GM19025 (cell line): ENCODE measurements around the gene ICE1.
"Not testable (repeated sequence)": the region's sequence is repeated elsewhere in the genome, so short reads cannot be mapped to it uniquely, and the experiment has no call there.

Source experiments
- ATAC-seq: cut with Tn5 transposase; IDR thresholded peaks from one replicate; pipeline ENCODE4 v1.9.1; 2021; ENCODE audit warnings: mild to moderate bottlenecking, low read depth, moderate library complexity; ENCODE audit not compliant: unreplicated experiment

The ICE1 gene, protein sequence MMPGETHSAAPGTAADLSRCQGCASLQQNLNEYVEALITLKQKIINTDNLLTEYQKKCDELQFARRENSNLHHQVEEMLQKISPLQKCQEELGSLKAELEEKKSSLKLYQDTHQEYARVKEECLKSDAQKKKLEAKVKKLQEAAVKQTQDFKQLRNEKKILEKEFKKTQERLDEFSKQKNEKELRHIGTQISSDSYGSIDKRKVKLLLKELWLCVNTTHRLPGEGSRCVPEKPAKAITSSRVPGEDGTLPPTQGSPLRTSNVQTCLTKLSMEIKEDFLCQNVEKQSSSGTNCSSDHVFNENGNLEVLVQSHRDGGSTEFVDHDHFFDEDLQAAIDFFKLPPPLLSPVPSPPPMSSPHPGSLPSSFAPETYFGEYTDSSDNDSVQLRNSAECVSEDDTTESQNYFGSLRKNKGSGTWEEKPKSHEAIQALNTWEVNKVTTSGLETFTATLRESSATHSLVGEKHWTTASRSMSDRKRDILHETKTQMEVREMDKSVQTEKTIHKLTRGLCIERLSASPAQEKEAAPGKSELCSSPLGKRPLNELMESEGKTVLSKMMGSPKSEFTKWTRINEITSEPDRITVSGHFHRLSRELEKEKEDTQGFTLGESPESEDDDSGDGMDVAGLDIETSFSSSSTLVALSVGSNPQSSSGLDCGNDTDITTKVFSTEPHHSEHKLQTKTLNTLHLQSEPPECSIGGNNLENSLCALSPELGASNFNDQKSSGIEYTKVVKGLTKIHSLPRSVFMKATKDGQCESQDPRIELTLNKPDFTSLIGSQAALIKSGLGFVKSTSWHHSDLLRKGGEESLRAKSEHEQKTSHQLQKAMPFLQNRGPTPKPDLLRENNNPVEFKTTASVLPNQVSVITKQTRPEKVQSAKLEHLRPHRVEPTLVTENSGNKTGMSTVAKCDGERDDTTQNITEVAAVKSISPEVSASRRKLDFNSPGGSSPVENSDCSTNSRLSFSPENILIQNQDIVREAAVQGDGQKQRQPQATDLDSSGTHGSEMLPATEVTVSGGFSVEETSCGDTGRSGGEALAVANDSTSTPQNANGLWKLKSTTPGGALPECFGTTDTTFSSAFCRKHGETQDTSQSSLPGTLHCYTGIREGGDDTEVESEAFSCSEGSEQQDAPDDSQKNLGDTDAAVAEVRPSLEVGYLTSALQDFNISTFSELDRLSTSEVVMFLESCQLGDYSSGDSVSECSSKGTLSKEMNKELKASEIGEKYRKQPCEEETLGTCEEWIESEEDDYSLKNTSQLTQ (N-terminal part only)

DNA sequence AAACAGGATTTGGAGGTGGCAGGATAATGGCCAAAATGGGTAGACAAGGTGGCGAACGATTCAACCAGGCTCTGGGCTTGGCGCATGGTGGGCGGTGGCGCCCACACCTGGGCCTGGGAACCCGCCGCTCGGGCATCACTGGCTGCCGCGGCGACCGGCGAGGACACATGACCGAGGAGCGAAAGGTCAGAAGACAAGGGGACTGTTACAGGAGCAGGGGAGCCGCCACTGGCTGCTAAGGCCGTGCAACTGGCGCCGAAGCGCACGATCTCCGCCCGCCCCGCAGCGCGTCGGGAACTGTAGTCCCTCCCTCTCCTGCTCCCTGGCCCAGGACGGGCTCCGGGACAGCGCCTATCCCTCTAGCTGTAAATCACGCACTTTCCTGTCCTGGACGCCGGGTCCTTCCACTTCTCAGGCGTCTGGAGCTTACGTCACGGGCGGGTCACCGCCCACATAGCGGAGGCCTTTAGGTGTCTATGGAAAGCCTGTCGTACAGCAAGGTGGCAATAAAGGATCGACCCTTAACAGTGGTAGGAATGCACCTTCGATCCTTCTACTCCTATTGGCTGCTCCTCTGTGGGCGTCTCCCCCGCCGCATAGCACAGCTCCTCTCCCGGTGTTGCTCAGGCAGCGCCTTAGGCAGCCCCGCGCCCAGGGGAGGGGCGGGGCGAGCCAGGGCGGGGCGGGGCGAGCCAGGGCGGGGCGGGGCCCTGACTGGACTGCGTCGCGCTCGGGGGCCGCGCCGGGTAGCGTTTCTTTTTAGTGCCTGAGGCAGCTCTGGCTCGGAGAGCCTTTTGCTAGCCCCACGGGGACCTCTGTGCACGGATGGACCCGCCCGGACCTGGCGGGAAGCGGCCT, at the start of gene ICE1:
Gene ICE1 (plus strand): TSS at position 717 of the 858 bp plus-strand sequence. CDS start 239 bp downstream, outside the sequence.
- peak; percentile 76 for ATAC-seq

- no peak for ATAC-seq
Observed at GRCh38 chr5:5372930-5373329, 49.5 kb upstream of the ICE1 start.

DNA sequence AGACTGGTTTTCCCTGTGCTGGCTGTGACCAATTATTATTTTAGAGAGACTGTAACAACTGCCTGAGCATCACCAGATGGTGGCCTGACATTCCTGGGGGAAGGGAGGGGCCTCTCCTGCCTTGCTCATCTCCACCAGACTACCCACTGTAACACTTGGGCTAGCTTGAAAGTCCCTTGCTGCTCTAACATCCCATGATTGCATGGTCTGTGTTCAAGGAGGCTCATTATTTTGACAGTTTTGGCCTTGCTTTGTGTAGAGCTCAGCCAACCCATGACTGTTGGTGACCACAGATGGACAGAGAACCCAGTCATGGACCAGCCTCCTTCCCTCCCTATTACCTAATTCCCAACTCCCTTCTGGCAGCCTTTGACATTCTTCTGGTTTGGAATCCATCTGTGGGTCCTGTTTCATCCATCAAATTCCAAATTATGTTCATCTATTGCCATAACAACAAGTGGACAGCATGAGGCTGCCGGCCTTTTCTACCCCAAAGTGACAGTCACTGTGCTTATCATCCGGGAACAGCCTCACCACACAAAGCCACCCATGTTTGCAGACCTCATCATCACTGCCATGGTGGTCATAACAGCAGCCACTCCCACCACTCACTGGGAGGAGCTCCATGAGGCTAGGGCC, 49.0 kb upstream of the ICE1 start:
- no peak for ATAC-seq

GRCh38 chr5:5374009-5374715, 48.3 kb upstream of the ICE1 start:
- ATAC-seq: no peak

DNA sequence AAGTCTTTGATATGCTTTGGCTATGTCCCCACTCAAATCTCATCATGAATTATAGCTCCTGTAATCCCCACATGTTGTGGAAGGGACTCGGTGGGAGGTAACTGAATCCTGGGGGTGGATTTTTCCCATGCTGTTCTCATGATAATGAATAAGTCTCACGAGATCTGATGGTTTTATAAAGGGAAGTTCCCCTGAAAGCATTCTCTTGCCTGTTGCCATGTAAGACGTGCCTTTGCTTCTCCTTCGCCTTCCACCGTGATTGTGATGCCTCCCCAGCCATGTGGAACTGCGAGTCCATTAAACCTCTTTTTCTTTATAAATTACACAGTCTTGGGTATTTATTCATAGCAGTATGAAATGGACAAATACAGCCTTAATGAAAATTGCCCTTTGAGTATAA, 44.7 kb upstream of the ICE1 start:
- ATAC-seq: no peak

DNA sequence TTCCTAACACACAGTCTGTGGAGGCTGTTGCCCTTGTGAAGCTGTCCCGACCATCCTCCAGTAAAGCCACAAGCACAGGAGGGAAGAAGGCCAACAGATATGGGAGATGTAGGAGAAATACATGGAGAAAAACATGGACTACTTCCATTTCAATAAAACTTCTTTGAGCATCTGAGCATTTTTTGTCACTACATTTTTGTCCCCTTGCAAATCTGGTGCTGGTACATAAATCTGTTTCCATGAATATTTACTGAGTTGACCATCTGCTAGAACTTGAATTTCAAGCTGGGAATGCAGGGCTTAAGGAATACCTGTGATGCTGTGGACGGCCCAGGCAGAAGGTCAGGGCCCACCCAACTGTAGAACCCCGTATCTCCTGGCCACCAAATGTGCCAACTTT, 43.9 kb upstream of the ICE1 start:
- no peak for ATAC-seq

DNA sequence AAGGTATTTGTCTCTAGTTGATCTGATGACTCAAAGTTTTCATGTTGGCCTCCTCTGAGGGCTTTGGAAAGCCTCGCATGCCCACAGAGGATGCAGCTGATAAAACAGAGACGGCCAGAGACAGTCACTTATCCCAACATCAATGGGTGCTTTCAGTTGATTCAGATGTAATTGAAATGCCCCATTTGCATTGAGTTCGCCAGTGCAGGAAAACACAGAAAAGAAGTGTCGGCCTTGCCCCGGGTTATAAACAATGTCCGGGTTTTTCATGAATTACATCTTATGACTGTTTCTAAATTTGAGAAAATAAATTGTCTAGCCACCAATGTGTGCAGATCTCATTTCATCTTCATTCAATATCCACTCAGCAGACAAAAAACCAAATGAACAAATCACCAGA, 42.2 kb upstream of the ICE1 start:
- no peak for ATAC-seq

DNA sequence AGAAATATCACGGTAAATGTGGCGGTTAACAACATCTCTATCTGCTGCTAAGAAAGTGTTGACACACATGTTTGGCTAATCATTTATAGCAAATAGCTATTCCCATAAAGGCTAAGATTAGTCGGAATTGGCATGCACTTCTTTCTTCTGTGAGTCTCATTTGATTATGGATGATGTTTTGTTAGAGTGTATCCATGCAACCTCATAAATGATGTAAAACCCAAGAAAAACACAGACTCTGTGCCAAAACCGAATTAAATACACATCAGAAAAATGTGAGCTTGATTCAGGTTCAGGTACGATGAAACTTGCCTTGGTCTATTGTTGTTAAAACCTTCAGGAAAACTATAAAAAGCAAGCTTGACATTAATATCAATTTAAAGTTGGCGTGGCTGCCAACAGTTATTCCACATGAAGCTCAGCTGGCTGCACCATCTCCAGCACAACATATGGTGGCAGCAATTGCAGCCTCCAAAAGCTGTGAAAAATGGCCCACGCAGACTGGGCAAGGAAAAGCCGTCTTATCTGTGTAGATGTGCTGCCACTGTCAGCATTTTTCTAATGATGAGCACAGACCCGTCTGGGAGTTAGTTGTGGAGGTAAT, 41.1 kb upstream of the ICE1 start:
- ATAC-seq: no peak

DNA sequence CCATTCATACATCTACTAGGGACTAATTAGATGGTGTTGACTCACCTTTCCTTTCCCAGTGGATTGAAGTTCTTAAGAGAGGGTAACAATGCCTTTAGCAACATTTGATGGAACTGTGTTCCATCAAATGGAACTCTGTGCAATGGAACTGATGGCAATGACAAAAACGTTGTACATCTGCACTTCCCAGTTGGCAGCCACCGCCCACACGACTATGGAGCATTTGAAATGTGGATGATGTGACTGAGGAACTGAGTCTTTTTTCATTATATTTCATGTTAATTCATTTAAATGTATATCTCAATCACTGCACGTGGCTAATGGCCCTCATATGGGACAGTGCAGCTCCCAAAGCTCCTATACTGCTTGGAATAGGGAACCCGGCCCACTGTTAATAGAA, 39.0 kb upstream of the ICE1 start:
- ATAC-seq: no peak

DNA sequence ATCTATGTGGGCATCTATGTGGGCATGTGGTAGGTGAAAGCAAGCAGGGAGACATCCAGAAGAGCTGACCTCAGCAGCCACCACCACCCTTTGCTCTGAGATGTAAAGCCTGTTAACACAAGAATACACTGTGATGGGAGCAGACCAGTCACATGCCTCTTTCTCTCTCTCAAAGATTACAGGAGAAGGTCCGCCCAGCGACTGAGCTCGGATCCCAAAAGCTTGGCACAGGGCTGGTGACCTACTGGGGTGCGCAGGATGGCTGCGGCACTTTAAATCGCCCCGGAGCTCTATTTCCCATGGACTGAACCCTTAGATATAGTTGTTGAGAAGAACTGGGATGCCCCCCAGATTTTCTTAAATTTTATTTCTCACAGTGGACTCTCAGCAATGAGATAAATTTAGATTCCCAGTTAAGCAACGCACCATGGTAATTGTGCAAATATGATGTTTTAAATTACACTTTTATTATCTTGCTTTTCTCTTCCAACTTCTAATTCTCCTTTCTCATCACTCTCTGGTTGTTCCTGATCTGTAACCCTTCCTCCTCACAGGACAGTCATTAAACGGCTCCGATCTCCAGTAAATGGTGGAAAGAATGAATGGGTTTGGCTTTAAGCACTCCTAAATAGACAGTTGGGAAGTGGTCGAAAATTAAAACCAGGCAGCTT, 37.7 kb upstream of the ICE1 start:
- ATAC-seq: no peak

- ATAC-seq: no peak
Observed at GRCh38 chr5:5385331-5385662, 37.2 kb upstream of the ICE1 start.

GRCh38 chr5:5386329-5386728, 36.1 kb upstream of the ICE1 start:
- ATAC-seq: no peak

GRCh38 chr5:5387192-5387591, 35.3 kb upstream of the ICE1 start:
- no peak for ATAC-seq

- ATAC-seq: no peak
Observed at GRCh38 chr5:5387777-5388176, 34.7 kb upstream of the ICE1 start.

GRCh38 chr5:5390121-5390869, 32.2 kb upstream of the ICE1 start:
- ATAC-seq: not testable (repeated sequence)

- not testable (repeated sequence) for ATAC-seq
Observed at GRCh38 chr5:5392504-5392903, 30.0 kb upstream of the ICE1 start.

- ATAC-seq: not testable (repeated sequence)
Observed at GRCh38 chr5:5394384-5394986, 28.0 kb upstream of the ICE1 start.
